GM18909 (cell line): ENCODE data around the gene NEBL.

Source experiments
- ATAC-seq: cut with Tn5 transposase; IDR thresholded peaks from one replicate; pipeline ENCODE4 v1.9.1; 2021; ENCODE audit warnings: mild to moderate bottlenecking; ENCODE audit not compliant: unreplicated experiment, poor library complexity

Gene NEBL

DNA sequence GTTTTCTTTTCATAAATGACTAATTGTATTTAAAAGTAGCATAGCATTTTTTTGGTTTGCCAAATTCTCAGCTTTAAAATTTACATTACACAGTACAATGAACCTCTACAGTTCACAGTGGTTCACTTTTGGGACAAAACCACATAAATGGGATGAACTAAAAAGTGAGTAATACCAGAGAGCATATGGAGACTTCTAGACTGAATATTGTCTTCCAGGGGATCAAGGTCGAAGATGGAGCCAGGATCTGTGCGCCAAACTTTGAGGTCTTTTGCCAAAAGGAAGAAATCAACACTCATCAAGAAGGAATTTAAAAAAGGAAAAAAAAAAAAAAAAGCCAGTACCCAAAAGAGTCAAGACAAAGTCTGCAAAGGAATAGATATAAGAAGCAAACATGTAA is 87.5 kb downstream of the NEBL start:
- ATAC-seq = no peak

DNA sequence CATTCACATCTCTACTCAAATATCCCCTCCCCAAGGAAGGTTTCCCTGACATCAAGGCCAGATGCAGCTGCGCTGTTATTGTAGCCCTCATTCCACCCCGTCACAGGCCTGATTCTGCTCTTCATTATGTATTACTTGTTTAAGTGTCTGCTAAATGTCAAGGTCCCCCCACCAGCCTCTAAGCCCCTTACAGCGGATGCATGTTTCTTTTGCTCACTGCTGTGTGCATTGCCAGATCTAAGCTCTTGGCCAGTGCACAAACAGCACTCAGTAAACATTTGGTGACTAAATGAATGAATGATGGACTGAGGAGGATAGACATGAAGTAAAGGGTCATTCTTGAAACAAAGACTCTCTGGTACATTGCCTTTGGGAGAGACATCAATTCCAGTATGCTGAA is 90.6 kb downstream of the NEBL start:
- no peak for ATAC-seq

DNA sequence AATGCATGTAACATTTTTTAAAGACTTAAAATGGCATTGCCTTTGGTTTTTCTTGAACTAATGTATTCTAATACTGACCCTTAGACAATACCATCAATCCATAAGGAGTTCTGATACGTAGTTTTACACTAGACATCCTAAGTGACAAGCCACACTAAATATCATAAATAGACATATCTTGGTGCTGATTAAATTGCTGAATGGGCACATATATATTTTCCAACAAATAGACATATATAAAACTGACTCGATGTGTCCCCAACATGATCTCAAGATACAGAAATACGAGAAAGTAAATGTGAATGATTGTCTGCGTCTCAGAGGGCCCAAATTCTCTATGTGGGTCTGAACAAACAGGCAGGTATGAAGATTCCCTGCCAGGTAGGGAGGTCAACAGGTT is 99.8 kb downstream of the NEBL start:
- ATAC-seq = no peak

DNA sequence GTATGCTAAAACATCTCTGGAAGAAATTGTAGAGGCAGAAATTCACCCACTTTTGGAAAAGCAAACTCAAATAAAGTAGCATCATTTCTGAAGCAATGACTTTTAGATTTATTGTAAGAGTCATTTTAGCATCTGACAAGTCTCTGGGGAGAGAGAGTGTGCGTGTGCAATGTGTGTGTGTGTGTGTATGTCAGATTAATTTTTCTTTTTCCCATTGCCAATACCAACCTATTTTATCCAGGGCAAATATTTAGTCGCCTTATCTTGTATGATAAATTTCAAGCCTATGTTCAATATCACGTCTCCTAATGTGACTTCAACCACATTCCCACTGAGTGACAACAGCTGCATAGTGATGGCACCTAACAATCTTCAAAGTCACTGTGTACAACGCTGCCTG is 101.7 kb downstream of the NEBL start:
- no peak for ATAC-seq

DNA sequence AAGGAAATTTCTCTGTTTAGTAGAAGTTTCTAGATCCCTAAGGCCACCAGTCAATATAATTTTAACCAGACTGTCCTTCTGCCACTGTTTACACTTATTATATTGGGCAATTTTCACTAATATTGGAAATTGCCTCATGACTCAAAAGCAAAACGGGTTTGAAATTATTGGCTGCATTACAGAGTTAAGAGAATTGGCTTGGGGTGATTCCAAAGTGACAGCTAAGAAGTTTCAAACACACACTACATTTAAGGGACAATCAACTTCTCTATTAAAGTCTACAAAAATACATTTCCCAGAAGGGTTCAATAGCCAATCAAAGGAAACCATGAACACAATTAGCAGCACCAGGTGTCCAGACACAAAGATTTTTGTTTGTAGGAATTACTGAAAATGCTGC is 111.9 kb downstream of the NEBL start:
- no peak for ATAC-seq

DNA sequence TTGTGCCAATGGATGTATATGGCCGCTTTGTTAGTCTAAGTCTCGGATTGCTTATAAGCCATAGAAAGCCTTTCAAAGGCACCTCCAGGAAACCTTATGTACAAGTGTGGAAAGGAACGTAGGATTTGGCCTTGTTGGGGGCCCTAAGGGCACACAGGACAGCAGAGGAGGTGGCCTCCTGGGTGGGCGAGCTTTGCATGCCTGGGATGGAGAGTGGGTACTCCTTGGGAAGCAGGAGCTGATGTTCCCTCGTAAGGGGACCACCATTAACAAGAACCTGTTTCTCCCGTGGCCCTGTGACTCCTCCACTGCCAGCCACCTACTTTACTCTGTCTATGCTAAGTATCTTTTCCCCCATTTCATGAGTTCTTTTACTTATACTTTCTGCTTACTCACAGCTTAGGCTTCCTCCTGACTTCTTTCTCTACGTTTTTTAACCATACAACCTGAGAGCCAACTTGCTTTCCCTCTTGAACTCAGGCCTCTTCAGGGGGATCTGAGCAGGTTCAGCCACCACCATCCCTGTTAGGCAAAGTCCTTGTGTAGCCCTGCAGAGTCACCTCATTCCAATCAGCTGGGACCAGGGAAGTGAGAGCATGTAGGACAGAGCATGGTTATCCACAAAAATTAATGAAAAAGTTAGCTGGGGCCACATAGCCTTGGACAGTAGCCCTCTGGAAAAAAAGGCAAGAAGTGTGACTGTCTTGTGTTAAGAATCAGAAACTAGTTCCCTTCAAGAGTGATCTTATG is 118.9 kb downstream of the NEBL start:
- no peak for ATAC-seq

DNA sequence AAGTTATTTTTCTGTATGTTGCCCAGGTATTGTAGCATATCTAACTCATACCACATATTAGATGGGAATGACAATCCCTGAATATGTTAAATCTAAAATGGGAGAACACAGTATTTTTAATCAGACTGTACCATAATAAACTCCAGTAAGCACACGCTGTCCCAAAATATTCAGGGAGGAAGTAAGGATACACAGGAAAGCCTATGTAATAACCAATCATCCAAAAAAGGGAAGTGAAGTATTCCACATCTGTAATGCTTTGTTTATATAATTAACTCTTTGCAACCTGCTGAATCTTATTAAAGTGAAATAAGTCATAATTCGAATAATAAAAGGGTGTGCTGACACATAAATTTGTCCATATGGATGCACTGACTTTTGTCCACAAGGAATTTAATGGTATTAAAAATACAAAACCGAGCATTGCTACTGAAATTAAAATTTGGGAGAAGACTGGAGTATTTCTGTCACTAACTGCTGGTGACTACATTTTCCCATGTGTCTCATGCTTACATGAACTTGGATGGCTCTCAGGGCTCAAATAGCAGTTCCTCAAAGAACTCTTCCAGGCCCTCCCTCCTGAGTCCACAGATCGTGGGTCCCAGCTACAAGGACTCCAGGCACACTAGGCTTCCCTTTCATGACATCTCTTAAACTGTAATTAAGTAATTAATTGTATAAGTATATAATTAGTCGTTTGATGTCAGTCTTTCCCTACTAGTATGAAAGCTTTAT is 120.6 kb downstream of the NEBL start:
- ATAC-seq = no peak

DNA sequence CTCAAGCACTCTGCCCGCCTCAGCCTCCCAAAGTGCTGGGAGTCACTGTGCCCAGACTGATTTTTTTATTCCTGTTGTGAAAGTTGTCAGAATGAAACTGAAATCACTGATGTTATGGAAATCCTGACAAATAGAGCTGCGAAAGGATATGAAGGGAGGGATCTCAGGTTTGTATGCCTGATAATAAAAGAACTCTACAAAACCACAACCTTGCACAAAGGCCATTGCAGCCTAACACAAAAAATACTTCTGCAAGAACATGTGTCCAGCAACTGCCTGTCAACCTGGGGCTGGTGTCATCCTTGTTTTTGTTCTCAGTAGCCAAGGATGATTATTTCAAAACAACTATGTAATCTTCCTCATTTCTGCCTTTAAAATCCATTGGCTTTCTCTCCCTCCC is 126.1 kb downstream of the NEBL start:
- no peak for ATAC-seq

DNA sequence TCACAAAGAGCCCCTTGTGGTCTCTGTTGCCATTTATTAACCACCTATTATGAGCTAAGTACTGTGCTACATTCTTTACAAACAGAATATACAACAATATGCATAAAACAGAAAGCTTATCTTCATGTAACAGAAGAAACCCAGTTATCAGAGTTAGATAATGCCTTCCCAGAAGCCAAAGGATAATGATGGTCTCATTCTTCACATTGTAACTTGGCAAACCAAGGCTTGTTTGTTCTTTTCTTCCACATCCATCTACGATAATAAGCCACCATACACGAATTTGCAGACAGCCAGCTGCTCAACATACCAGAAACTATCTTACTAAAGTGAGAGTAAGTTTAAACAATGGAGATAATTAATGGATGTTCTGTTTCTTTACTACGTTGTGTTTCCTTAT is 127.6 kb downstream of the NEBL start:
- no peak for ATAC-seq

DNA sequence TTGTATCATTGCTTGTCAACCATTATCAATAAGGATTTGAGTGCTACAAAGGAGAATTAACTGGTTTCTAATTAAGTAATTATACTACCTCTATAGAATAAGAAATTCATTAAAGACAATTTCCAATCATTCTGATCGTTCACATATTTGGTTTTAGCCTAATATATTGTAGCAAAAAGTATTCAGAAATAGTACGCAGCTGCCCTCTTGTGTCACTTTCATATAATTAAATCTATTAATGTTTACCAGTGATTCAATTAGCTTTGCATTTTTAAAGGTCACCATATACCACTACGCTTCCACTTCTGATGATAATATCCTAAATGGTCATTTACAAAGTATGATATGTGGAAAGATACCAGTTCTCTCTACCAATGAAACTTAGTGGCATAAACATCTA is 128.3 kb downstream of the NEBL start:
- no peak for ATAC-seq

DNA sequence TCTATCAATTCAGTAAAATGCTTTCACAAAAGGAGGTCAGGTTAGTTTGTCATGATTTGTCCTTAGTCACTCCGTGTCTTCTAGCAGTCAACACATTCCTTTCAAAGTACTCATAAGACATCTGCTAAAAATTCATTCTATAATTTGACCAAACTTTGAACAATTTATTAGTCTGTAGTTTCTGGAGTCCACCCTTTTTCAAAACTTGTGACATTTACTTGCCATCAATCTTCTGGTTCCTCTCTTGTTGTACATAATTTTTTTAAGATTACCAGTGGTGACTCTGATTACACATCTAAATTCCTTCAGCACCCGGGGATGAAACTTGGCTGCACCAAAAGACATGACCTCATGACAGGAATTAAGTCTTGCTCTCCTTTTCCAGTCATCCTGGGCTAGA is 130.1 kb downstream of the NEBL start:
- ATAC-seq = no peak

DNA sequence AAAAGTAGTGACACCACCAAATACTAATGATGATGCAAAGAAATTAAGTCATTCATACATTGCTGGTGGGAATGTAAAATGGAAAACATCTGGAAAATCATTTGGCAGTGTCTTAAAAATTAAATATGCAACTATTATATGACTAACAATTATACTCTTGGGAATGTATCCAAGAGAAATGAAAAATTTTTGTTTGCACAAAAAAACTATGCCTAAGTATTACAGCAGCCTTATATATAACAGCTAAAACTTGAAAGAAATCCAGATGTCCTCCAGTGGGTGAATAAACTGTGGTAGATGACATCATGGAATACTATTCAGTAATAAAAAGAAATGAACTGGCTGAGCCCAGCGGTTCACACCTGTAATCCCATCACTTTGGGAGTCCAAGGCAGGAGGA is 132.0 kb downstream of the NEBL start:
- no peak for ATAC-seq

DNA sequence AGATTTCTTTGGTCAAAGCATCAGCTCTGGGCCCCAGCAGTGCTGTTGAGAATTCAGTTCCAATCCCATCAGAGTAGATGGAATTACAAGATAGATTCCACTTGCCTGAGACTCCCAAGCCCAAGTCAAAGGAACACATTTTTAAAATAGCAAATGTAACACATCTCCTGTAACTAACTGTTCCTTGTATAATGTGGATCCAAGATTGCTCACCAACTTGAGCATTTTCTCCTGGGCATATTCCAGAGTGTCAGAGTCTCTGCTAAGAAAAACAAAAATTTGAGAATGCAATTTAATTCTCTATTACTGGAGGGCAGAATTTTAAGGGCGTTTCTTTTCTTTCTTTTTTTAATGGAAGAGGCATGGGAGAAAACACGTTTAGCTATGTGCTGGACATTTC is 136.7 kb downstream of the NEBL start:
- no peak for ATAC-seq

DNA sequence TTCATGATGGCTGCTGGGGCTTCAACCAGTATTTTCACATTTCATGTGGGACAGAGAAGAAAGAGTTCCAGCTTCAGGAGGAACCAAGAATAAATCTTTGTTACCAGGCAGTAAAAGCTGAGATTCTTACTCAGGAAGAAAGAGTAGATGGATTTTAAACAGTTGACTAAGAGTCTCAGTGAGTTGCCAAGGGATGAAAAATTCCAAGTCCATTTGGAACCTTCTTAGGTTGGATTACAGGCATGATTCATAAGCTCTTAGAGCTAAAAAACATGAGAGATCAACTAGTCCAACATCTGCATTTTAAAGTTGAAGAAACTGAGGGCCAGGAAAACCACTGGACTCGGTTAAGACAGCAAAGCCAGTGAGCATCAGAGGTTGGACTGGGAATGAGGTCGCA is 148.6 kb downstream of the NEBL start:
- ATAC-seq = no peak

DNA sequence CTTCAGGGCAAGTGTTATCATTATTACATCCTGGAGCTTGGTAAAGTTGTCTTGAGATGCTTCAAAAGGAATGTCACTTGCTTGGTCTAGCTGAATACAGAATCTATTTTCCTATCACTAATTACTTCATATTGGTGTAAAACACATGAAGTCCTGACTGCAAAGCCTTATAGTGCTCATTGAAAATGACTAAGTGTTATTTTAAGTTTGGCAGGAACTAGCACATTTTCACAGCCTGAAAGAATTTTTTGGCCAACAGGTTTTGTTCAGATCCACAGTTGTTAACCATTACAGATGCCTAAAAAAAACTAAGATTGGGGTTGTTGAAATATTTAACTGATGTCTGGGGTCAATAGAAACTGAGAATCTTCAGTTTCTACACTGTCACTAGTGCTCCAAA is 149.3 kb downstream of the NEBL start:
- no peak for ATAC-seq

DNA sequence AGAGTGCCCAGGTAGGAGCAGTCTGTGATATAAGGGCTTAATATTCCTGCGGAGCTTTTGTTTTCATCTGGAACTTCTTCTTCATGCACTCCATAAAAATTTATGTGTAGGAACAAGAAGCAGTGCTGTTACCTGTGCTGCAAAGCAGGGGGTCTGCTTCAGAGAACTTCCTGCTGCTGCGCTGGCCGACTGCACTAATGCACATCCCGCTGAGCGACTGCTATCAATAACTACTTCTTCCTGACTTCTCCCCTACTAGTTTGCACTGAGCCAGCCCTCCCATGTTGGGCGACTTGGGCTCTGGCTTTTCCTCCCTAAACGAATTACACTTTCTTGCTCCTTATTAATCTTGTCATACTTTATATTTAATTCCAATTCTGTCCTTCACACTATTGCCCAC is 150.3 kb downstream of the NEBL start:
- no peak for ATAC-seq

DNA sequence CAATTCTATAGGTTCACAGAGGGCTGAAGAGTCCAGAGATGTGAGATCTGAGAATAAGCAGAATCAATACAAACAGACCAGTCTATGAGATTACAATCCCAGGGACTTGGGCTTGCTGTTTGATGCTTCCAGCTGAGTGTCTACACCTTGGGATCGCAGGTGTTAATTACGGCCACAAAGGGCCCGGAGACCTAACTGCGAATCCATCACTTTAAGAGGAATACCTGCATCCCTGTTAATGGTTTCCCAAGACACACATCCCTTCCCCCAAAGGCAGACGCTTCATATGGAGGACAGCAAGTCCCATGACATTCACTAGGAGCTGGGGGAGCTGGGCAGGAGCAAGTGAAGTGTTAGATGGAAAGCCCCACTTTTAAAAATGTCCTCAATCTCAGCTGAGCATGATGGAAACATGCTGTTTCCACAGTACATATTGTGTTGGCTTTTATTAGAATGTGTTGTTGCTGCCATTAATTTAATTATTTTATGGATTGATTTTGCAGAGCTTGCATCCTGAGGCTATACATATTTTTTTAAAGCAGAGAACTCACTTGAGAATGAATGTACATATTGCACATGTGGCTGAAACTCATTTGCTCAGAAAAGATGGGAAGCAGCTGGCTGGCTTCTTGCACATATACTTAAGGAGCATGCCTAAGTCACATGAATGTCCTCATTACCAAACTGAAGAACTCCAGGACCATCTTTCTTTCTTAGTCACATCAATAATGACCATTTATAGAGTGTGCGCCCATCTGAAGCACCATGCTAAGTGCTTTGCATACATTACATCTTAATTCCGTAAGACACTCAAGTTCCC is 151.3 kb downstream of the NEBL start:
- ATAC-seq = no peak

DNA sequence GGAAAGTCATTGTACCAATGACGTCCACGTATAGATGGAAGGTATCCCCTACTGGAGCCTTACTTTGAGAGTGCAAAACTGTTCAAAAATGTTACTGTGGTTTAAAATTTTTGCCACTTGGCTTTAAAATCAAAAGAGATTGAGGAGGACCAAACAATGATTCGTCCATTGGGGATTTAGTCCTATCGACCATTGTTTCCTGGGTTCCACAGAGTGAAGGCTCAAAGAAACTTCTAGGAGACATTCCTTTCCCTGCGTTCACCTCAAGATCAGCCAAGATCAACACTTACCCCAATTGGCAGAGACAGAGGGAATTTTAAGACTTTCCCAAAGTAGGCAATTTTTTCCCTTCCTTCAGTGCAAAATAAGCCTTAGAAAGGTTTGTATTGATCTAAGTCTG is 152.3 kb downstream of the NEBL start:
- ATAC-seq = no peak

DNA sequence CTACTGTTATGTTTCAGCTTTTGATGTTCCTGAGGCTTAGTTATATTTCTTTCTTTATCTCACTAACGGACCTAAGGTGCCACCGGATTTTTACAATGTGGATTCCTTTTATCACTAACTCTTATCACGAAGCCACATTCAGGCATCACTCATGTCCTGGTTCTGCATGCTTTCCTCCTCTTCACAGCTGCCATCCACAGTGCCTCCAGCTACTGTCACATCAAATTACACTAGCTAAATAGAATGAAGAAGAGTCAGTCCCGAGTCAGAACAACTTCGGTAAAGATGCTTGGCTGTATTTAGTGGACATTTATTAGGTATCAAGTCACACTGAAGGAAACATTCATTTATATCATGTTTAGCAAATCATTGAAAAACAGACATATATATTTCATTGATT is 153.2 kb downstream of the NEBL start:
- no peak for ATAC-seq

DNA sequence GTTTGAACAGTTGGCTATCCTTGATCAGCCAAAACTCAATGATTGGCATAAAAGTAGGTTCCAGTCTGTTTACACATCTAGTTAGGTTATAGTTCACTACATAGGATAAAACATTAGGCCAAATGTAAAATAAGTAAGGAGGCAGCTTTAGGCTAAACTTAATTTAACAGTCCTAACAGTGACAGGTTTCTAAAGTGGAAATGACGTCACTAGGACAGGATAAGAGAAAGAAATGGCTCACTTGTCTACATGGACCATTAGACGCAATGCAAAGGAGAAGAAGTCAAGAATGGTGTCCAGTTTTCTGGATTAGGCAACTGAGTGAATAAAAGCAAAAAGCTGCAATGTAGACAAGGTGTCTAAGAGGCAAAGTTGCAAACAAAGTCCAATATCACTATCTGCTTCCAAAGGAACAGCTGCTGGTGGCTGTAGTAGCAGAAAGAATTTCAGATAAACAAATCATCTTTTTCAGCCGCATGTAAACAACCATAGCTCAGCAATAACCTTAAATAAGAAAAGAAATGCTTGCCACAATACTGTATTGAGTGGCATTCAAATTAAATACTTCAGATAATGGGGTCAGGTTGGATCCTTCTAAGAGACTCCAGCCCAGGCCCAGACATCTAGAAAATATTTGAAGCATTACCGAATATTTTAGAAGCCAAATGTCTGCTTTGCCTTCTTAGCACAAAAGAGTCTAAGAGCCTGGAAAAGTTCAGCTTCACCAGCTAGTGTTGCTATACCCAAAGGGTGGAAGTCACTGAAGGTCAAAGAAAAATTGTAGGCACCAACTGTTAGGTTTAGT is 154.2 kb downstream of the NEBL start:
- no peak for ATAC-seq

DNA sequence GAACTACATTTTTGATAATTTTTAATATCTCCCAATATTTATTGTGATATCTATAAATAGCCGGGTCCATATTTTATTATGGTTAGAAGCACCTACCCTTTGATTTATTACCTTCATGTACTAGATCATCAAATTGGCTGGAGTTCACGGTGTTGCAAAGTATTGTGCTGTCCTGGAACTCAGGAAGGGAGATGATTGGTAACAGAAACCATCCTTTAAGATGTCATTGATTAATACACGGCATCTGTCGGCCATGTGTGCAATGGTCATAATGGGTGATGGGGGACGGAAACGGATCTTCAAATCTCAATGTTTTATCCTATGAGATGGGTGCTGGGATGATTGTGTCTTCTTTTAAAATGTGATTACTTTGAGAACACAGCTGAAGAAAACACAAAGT is 157.0 kb downstream of the NEBL start:
- ATAC-seq = no peak
